NB4 (cell line): ENCODE data around the gene TWIST2.

Source experiments
- CTCF ChIP-seq: IDR thresholded peaks from one replicate; pipeline ENCODE4 v1.5.1; 2012; ENCODE audit warnings: low read depth, low read length
- MAX ChIP-seq: IDR thresholded peaks from 2 replicates; pipeline ENCODE4 v1.6.1; 2011; ENCODE audit warnings: low read depth, low read length
- MYC ChIP-seq: IDR thresholded peaks from 2 replicates; pipeline ENCODE4 v1.6.1; 2011; ENCODE audit warnings: low read depth, low read length
- POLR2A ChIP-seq: IDR thresholded peaks from 2 replicates; pipeline ENCODE4 v1.6.1; 2011; ENCODE audit warnings: mild to moderate bottlenecking; ENCODE audit not compliant: insufficient read length; ENCODE audit errors: extremely low read depth

- TF ChIP-seq CTCF (no peak), POLR2A (no peak), MAX (no peak), MYC (no peak)
Observed at GRCh38 chr2:238896641-238897040, 48.8 kb downstream of the TWIST2 start.
